Transverse colon (tissue), 4 donors: ENCODE data around the gene SLC26A4.

Experiments used
- POLR2A ChIP-seq: fragments of 450-650 bp; IDR thresholded peaks from one replicate; pipeline ENCODE4 v1.6.1; 2016; ENCODE audit warnings: antibody characterized with exemption, mild to moderate bottlenecking, moderate library complexity
- POLR2AphosphoS5 ChIP-seq, 3 donors: sonication (generic); formaldehyde crosslinking; IDR thresholded peaks; one replicate each; pipeline ENCODE4 v1.6.1; 2016; ENCODE audit warnings: antibody characterized with exemption in 3 of 3
- TF ChIP-seq, protein P1 (sequence below), 5 experiments: fragments of 200-600 bp in 3 of 5; fragments of 450-650 bp in 2 of 5; sonication (generic) in 3 of 5; IDR thresholded peaks; 1 replicate in 2 of 5; 2 replicates in 3 of 5; pipeline ENCODE4 v1.5.1; 2016 to 2017; ENCODE audit warnings: antibody characterized with exemption in 5 of 5, inconsistent platforms in 3 of 5, mild to moderate bottlenecking in 2 of 5, moderate library complexity in 1 of 5

DNA sequence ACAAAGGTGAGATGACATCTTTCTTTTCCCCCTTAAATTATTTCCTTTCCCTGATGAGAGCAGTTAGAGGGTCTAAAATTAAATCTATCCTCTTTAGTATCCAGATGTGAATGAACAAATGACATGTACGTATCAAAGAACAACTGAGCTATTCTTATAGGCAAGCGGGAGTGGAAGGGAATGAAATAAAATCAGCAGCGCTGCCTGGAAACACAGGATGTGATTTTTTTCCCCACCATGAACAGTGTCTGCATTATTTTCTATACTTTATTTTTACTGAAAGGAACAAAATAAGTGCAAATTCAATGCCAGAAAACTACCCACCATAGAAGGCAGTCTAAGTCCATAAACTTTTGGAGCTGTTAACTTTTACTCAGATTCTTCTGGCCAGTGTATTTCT is 40.6 kb downstream of the SLC26A4 start:
- TF ChIP-seq POLR2A = no peak
- TF ChIP-seq, protein P1, sequence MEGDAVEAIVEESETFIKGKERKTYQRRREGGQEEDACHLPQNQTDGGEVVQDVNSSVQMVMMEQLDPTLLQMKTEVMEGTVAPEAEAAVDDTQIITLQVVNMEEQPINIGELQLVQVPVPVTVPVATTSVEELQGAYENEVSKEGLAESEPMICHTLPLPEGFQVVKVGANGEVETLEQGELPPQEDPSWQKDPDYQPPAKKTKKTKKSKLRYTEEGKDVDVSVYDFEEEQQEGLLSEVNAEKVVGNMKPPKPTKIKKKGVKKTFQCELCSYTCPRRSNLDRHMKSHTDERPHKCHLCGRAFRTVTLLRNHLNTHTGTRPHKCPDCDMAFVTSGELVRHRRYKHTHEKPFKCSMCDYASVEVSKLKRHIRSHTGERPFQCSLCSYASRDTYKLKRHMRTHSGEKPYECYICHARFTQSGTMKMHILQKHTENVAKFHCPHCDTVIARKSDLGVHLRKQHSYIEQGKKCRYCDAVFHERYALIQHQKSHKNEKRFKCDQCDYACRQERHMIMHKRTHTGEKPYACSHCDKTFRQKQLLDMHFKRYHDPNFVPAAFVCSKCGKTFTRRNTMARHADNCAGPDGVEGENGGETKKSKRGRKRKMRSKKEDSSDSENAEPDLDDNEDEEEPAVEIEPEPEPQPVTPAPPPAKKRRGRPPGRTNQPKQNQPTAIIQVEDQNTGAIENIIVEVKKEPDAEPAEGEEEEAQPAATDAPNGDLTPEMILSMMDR (IDR thresholded peaks at IDR 0.05) = no peak
- no peak for TF ChIP-seq POLR2AphosphoS5 (IDR thresholded peaks at IDR 0.05)
